HG03460 (cell line): ENCODE data around the gene TNNI3K.
A peak's percentile ranks its signal among the peaks of the same experiment; 100 is the strongest.
"Not testable (repeated sequence)": the region's sequence is repeated elsewhere in the genome, so short reads cannot be mapped to it uniquely, and the experiment has no call there.

Experiments
- ATAC-seq: cut with Tn5 transposase; IDR thresholded peaks from one replicate; pipeline ENCODE4 v1.9.1; 2021; ENCODE audit not compliant: unreplicated experiment

The TNNI3K gene, protein sequence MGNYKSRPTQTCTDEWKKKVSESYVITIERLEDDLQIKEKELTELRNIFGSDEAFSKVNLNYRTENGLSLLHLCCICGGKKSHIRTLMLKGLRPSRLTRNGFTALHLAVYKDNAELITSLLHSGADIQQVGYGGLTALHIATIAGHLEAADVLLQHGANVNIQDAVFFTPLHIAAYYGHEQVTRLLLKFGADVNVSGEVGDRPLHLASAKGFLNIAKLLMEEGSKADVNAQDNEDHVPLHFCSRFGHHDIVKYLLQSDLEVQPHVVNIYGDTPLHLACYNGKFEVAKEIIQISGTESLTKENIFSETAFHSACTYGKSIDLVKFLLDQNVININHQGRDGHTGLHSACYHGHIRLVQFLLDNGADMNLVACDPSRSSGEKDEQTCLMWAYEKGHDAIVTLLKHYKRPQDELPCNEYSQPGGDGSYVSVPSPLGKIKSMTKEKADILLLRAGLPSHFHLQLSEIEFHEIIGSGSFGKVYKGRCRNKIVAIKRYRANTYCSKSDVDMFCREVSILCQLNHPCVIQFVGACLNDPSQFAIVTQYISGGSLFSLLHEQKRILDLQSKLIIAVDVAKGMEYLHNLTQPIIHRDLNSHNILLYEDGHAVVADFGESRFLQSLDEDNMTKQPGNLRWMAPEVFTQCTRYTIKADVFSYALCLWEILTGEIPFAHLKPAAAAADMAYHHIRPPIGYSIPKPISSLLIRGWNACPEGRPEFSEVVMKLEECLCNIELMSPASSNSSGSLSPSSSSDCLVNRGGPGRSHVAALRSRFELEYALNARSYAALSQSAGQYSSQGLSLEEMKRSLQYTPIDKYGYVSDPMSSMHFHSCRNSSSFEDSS

DNA sequence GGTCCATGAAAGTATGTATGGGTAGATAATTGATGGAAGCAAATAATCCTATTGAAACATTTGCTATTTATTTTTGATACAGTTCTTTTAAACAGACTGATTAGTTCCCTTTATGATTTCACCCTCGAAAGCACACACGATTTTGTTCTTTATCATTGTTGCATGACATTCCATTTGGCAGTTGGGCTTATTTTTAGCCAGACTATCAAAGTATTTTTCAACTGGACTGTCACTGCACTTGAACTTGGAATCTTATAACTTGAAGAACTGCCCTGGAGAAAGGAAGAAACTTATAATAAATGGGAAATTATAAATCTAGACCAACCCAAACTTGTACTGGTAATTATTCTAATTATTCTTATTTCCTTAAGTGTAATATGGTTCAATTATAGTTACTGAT lies at the start of gene TNNI3K:
TSS of gene TNNI3K (plus strand) at position 235 of the 400 bp plus-strand sequence. CDS start at position 300, 65 bp downstream.
- ATAC-seq, result no peak

DNA sequence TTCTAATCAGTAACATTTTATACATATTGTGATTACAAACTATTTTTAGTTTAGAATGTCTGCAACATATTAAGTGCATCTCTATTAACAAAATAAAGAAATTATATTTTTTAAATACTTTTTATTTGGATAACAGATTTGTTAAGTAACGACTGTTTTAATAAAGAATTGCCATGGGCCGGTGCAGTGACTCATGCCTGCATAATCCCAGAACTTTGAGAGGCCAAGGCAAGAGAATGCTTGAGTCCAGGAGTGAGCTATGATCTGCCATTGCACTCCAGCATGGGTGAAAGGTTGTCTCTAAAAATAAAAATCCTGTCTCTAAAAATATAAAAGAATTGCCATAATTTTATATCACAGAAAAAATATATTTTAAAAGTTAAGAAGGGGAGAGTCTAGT lies 41.3 kb upstream of the TNNI3K start:
- ATAC-seq, result no peak

DNA sequence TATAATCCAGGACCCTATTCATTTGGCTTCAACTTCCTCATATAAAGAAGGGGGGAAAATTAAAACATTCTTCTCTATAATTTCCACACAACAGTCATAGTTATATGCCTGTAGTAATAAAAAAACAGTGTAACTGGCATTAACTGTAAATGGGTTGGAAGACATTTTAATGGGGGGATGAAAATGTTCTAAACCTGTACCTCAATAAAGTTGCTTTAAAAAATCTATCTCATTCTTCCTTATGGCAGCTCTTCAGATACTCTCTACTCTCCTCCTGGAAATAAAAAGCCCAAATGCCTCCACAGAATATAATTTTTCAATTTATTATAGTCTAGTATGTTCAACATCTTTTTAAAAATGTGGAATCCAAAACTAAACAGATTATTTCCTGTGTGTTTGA lies 39.8 kb upstream of the TNNI3K start:
- ATAC-seq, result no peak

DNA sequence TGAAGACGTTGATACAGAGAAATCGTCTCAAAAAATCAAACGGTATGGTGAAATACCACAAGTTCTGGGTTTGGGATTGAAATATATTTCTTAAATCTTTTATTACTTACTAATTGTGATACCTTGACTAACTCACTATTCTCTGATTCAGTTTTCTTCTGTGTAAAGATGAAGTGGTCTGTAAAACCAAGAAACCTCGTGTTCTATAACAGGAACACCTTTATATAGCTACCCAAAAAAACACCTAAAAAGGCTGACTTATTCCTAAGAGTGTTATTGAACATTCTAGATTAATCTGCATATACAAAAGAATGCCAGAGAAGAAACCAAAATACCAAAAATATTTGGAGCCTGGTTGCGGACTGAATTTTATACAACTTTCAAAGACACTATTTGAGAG lies 37.9 kb upstream of the TNNI3K start:
- no peak for ATAC-seq

DNA sequence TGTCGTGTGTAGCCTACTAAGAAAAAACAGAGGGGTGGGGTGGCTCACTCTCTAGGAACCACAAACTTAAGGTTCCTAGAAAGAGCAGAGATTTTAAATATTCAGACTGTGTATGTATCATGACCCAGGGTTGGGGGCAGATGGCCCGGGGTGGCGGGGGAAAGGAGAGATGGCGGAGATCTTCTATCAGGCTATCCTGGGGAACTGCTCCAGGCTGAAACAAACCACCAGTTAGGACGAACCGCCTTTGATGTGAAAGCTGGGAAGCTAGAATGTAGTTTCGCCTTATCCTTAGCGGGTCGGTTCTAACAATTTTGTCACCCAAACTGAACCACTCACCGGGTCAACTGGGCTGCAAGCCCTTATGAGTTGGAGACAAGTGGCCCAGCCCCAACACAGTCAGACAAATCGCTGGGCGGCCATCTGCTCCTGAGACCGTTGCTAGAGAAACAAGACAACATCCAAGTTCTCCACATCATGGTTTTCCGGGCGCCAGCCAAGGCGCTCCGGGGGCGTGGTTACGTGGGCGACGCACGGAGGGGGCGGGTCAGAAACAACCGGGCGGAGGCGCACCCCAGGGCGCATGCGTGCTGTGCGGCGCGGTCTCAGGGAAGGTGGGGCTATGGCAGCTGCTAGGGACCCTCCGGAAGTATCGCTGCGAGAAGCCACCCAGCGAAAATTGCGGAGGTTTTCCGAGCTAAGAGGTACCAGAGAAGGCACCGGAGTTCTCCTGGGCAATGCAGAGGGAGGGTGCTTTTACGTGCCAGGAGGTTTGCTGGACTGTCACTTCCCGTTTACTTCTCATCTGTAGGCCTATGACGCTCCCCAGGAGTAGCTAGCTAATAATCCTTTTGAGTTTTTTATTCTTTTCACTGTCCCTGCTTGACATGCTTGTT lies 37.3 kb upstream of the TNNI3K start, which contains the start of the genes FPGT and LRRIQ3:
TSS of gene FPGT (plus strand) at position 586 of the 896 bp plus-strand sequence. CDS start at position 623, 37 bp downstream.
TSS of gene LRRIQ3 (minus strand) at position 520 of the 896 bp plus-strand sequence. CDS start 14,492 bp downstream, outside the sequence.
- ATAC-seq, result peak; percentile 91

DNA sequence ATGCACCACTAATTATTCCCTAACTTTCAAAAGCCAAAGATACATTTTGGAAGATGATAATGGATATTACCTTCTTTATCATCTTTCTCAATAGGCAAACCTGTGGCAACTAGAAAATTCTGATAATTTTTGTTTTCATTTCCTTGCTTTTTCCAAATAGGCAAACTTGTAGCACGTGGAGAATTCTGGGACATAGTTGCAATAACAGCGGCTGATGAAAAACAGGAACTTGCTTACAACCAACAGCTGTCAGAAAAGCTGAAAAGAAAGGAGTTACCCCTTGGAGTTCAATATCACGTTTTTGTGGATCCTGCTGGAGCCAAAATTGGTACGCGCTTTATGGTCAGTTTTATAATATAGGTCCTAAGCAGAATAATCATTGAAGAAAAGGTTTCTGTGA lies 35.7 kb upstream of the TNNI3K start:
- ATAC-seq, result no peak

DNA sequence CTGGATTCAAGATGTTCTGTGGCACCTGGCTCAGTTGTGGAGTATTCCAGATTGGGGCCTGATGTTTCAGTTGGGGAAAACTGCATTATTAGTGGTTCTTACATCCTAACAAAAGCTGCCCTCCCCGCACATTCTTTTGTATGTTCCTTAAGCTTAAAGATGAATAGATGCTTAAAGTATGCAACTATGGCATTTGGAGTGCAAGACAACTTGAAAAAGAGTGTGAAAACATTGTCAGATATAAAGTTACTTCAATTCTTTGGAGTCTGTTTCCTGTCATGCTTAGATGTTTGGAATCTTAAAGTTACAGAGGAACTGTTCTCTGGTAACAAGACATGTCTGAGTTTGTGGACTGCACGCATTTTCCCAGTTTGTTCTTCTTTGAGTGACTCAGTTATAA lies 29.9 kb upstream of the TNNI3K start:
- ATAC-seq, result no peak

DNA sequence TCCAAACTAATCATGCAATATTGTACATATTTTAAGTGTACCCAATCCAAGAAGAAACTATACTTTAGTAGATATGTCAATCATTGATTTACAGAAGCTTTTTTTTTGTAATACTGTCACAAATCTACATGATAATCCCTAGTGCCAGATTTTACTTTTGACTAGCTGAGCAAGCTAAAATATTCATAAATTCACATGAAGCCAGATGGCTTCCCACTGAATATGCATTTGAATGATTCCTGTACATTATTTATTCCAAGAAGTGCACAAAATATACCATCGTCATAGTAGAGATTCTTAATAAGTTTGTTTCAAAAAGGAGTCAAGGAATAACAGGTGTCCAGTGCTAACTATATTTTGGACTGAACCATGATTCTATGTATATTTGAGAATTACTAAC lies 20.0 kb upstream of the TNNI3K start:
- no peak for ATAC-seq

DNA sequence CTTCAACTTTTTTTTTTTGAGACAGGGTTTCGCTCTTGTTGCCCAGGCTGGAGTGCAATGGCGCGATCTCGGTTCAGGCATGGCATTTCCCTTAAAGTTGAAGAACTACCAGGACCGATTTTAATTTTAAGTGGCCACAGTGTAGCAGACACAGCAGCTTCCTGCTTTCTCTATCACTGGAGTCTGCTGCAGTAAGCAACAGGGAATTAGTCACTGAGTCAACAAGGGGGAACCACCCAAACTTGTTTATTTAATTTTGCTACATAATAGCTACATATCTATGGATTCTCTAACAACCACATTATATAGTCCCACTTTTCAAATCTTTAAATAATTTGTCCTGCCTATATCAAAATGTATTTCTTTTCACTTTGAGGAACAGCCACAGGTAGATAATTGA lies 12.5 kb upstream of the TNNI3K start:
- no peak for ATAC-seq

DNA sequence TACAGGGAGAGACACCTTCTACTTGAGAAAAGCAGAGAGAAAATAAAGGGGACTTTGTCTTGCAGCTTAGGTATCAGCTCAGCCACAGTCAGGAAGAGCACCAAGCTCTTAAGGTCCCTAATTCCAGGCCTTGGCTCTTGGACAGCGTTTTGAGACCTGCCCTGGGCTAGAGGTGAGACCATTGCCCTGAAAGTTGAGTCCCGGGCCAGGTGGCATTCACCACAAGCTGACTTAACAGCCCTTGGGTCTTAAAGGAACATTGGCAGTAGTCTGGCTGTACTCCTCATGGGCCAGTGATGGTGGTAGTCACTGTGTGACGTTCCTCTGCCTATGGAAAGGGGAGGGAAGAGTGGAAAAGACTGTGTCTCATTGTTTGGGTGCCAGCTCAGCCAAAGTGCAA lies 11.7 kb upstream of the TNNI3K start:
- no peak for ATAC-seq

DNA sequence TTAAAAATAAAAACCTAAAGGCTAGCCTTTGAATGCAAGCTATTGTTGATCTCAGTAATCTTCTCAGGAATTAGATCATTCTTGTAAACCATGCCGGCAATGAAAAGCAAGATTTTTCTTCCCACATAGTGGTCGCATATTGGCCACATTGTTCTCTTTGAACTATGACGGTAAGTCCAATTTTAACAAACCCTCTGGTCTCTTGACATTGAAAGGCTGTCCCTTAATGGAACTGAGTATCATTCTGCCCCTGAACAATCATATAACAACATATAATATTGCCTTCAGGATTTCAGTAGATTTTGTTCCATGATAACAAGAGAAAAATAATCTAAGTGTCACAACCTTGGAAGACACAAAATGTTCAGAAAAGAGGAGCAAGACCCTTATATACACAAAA lies 1.3 kb downstream of the TNNI3K start:
- ATAC-seq, result no peak

DNA sequence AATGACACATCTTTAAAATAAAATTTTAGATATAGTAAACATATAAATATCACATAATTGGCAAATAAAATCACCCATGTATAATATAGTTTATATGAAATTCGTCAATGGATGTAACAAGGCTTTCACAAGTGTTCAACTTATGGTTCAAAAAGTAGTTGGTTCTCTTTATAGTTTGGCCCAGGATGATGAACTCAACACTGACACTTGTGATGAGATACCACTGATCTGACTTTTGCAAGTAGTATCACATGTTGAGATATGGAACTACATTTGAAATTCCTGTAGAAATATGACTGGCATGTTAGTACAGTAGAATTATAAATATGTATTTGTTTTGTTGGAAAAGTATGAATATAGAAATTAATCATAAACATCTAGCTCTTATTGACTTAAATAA lies 1.8 kb downstream of the TNNI3K start:
- no peak for ATAC-seq

DNA sequence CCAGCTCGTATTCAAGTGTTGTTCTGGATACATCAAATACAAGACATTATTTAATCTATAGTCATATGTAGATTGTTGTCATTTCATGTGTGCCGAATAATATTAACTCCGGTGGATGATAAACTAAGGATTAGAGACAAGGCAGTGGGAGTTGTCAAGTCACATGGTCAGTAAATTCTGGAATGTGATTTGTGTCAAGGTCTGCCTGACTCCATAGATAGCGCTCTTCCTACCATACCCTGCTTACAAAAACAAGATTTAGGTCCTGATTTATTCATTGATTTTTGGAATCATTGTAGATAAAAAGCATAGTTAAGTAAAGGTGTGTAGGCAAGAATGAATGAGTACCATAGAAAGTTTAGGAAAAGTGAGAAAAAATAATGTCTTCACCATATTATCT lies 2.6 kb downstream of the TNNI3K start:
- no peak for ATAC-seq

DNA sequence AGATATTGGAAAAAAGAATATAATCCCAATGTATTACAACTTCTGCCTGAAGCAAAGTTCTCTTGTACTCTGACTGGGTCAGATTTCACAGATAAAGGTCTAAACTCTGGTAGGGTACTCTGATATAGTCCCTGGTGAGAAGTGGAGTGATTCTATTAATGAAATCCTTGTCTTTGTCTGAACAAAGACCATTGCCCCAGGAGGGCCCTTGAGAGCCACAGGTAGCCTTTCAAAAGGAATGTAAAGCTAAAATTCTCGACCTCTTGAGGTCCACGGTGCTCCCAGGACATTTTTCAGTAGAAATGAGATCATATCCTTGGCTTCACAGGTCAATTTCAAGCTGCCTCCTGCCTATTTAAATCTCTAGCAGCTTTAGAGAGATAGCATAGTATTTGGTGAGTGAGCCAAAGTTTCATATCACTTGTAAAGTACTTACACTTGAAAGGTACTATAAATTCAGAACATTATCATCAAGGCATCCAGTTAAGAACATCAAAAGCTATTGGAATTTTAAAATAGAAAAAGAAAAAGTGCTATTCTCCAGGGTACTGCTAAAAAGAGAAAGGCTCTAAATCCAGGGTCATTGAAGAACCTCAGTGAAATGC lies 10.1 kb downstream of the TNNI3K start:
- ATAC-seq, result no peak

DNA sequence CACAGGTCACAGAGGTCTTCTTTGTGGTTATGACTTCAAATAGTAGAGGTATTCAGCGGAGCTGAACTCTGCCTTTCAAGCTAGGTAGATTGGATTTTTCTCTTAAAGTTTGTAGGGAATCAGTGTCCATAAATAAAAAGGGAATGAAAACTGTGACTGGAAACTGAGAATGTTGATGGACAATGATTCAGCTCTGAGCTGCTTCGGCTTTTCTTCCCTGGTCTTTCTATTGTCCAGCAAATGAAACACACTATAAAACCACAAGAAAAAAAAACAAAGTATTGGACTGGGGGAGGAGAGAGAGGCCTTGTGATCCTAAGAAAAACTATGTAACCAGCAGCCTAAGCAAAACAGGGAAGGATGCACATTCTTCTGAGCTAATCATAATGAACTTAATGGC lies 11.1 kb downstream of the TNNI3K start:
- ATAC-seq, result no peak

DNA sequence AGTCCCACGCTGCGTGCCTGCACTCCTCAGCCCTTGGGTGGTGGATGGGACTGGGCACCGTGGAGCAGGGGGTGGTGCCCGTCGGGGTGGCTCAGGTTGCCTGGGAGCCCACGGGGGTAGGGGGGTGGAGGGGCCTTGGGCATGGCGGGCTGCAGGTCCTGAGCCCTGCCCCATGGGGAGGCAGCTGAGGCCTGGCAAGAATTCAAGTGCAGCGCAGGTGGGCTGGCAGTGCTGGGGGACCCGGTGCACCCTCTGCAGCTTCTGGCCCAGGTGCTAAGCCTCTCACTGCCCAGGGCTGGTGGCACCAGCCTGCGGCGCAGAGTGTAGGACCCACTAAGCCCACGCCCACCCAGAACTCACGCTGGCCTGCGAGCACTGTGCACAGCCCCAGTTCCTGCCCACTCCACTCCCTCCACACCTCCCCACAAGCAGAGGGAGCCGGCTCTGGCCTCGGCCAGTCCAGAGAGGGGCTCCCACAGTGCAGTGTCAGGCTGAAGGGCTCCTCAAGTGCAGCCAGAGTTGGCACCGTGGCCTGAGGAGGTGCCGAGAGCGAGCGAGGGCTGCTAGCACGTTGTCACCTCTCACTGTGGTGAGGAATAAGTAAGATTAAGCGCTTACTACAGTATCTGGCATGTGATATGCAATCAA lies 12.8 kb downstream of the TNNI3K start:
- ATAC-seq, result no peak

DNA sequence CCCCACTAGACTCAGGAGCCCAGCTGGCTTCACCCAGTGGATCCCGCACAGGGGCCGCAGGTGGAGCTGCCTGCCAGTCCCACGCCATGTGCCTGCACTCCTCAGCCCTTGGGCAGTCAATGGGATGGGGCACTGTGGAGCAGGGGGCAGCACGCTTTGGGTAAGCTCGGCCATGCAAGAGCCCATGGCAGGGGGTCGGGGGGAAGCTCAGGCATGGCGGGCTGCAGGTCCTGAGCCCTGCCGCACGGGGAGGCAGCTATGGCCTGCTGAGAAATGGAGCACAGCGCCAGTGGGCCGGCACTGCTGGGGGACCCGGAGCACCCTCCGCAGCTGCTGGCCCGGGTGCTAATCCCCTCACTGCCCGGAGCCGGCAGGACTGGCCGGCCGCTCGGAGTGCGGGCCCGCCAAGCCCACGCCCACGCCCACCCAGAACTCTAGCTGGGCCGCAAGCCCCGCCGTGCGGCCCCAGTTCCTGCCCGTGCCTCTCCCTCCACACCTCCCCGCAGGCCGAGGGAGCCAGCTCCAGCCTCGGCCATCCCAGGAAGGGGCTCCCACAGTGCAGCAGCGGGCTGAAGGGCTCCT lies 18.1 kb downstream of the TNNI3K start:
- ATAC-seq, result not testable (repeated sequence)

DNA sequence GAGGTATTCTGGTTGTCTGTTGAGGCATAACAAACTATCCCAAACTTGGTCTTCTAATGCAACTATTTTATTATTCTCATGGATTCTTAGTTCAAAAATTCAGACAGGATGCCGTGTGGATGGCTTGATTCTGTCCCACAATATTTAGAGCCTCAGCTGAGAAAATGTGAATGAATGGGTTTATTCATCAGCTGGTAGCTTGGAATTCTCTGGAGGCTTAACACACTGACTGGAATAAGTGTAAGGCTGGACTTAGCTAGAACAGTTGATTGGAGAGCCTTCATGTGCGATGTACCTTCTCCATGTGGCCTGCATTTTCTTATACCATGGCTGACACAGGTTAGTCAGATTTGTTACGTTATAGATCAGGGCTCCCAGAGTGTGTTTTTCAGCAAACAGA lies 30.8 kb downstream of the TNNI3K start:
- no peak for ATAC-seq

DNA sequence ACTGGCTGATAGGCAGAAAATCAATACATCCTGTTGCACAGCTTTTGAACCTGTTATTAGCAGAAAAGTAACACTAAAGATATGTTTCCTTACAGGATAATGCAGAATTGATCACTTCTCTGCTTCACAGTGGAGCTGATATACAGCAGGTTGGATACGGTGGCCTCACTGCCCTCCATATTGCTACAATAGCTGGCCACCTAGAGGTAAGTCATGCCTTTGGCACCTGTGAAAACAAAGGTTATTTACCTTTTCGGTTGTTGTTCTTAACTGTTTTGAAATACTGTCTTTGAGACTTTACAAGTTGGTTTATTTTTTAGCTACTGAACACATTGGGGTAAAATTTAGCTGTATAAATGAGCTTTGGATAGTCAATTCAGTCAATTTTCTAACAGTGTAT lies 36.3 kb downstream of the TNNI3K start:
- no peak for ATAC-seq
